GM19240 (cell line): ENCODE measurements around the gene NIM1K.
"Not testable (repeated sequence)": the region's sequence is repeated elsewhere in the genome, so short reads cannot be mapped to it uniquely, and the experiment has no call there.

Source experiments
- DNase-seq: peaks from one replicate; pipeline ENCODE4 v3.0.0; 2011; ENCODE audit warnings: low spot score; ENCODE audit not compliant: insufficient read length

Gene NIM1K

DNA sequence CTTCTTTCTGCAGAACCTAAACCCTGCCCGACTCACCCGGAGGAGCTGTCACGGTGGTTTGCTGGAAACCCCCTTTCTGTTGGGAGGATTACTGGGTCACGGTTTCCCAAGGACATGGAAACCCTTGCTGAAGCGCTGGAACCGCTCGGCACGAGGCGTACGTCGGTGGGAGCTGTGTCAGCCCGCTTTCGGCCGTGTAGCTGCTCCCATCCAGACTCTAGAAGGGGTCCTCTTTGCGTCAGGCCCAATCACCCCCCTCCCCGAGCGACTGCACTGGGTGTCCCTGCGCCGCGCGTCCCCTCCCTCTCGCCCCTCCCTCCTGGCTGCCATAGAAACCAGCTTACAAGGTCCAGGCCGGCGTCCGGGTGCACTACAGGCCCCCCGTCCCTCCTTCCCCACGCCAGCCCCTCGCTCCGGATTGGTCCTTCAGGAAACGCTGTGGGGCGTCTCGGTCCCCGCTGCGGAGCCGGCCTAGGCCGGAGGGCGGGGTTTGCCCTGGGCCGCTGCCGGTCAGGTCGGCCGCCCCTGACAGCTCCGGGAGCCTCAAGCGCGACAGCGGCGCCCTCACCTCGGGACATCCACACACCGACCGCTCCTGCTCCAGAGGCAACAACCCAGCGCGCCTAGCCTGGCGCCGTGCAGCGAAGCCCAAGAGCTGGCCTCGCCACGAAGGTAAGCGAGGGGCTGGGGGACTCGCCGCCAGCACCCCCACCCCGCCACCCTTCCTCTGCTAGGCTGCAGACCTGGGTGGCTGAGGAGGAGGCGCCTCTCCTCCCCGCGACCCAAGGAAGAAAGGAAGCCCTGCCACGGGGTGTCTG is at the start of gene NIM1K:
Gene NIM1K, plus strand, starts transcription at position 486 of the 818 bp plus-strand sequence. CDS start 53,551 bp downstream, outside the sequence.
- peak; percentile 32 for DNase-seq

- no peak for DNase-seq
These were observed 47.0 kb upstream of the NIM1K start for GRCh38 chr5:43145071-43145470.

- DNase-seq, result no peak
These were observed 45.1 kb upstream of the NIM1K start for GRCh38 chr5:43146958-43147357.

- DNase-seq, result no peak
These were observed 43.6 kb upstream of the NIM1K start for GRCh38 chr5:43148417-43148816.

GRCh38 chr5:43149231-43149630 is 42.8 kb upstream of the NIM1K start:
- no peak for DNase-seq

- no peak for DNase-seq
These were observed 42.0 kb upstream of the NIM1K start for GRCh38 chr5:43150075-43150474.

DNA sequence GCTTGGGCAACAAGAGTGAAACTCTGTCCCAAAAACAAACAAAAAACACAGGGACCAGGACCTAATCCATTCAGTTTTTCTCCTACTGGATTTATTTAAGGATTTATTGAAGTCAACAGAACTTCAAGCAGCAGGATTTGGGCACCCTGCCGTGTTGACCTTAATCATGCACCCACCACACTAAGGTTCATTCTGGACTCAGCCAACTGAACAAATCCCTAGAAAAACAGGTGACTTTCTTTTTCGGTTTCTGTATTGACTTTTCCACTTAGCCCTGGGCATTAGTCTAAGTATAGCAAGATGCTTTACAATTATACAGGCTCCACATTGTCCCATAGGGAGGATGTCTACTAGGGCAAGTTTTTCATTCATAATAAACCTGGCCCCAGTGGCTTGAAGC is 41.3 kb upstream of the NIM1K start:
- no peak for DNase-seq

DNA sequence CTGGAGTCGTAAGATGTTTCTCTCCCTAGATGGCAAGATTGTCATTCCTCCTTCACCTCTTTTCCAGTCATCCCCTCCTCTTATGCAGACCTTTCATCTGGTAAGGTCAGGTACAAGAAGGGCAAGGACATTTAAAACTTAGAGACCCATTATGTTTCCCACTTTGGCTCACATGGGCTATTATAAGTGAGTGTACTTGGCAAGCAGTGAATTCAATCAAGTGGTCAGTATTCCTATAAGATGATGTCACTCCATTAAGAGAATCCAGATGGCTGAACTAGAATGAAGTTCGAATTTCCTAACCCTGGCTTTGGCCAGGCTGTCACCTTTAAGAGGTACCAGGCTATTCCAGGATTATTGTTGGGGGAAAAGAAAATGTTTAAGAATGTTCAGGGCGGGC is 39.1 kb upstream of the NIM1K start:
- DNase-seq, result no peak

- no peak for DNase-seq
These were observed 37.6 kb upstream of the NIM1K start for GRCh38 chr5:43154469-43154868.

- DNase-seq, result no peak
These were observed 36.5 kb upstream of the NIM1K start for GRCh38 chr5:43155394-43156096.

- DNase-seq, result no peak
These were observed 35.6 kb upstream of the NIM1K start for GRCh38 chr5:43156388-43156787.

- no peak for DNase-seq
These were observed 35.0 kb upstream of the NIM1K start for GRCh38 chr5:43157068-43157467.

GRCh38 chr5:43161244-43161643 is 30.8 kb upstream of the NIM1K start:
- no peak for DNase-seq

GRCh38 chr5:43164801-43165200 is 27.2 kb upstream of the NIM1K start:
- DNase-seq, result not testable (repeated sequence)

- no peak for DNase-seq
These were observed 26.7 kb upstream of the NIM1K start for GRCh38 chr5:43165323-43165722.

GRCh38 chr5:43168175-43168574 is 23.9 kb upstream of the NIM1K start:
- DNase-seq, result no peak

GRCh38 chr5:43171451-43171850 is 20.6 kb upstream of the NIM1K start:
- no peak for DNase-seq

DNA sequence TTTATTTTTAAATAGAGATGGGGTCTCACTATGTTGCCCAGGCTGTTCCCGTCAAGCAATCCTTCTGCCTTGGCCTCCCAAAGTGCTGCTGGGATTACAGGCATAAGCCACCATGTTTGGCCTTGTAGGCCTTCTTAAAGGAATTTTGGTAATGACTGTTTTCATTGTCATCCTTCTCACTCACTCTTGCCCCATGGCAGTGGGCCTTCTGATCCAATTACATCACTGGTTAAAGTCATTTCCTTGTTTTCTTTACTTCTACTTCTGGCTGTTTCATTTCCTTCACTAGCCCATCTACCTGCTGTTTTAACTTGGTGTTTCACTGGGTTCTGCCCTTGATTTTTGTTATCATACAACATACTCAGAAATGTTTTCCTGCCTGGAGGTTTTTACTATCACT is 20.1 kb upstream of the NIM1K start:
- no peak for DNase-seq

DNA sequence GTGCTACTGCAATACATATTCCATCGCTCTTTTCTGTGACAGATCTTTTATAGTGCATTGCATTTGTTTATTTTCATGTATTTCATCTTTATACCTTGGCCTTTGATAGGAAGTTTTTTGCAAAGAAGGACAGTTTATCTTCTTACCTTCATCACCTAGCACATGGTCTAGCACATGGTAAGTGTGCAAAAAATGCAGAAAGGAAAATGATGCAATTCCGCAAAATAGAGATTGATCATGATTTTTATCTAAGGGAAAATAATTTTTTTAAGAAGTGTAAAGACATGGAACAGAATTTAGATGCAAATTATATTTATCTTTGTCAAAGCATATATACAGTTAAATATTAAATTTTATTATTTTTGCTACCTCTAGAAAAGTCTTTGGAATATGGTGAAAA is 19.2 kb upstream of the NIM1K start:
- no peak for DNase-seq

GRCh38 chr5:43174586-43174985 is 17.4 kb upstream of the NIM1K start:
- no peak for DNase-seq

GRCh38 chr5:43179836-43180235 is 12.2 kb upstream of the NIM1K start:
- DNase-seq, result no peak

- no peak for DNase-seq
These were observed 9.6 kb upstream of the NIM1K start for GRCh38 chr5:43182421-43182820.

DNA sequence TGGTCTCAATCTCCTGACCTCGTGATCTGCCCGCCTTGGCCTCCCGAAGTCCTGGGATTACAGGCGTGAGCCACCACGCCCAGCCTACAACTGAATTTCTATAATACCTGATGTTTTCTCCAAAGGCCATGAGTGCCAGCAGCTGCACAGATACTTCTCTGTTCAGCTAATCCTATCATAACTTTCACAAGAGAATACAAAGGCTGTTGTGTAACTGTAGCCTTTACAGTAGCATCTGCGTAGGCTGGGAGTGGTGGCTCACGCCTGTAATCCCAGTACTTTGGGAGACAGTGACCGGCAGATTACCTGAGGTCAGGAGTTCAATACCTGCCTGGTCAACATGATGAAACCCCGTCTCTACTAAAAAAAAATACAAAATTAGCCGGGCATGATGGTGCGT is 8.9 kb upstream of the NIM1K start:
- not testable (repeated sequence) for DNase-seq
